Stimulated activated CD4-positive, alpha-beta T cell treated with anti-CD3 and anti-CD28 coated beads, Interleukin-4, amount 100 ng/mL, for 1 hour (primary cell): Measurements from ENCODE around the gene PNMT.

Experiments used
- DNase-seq: peaks from one replicate; pipeline ENCODE4 v3.0.0-alpha.2; 2020

Gene PNMT

DNA sequence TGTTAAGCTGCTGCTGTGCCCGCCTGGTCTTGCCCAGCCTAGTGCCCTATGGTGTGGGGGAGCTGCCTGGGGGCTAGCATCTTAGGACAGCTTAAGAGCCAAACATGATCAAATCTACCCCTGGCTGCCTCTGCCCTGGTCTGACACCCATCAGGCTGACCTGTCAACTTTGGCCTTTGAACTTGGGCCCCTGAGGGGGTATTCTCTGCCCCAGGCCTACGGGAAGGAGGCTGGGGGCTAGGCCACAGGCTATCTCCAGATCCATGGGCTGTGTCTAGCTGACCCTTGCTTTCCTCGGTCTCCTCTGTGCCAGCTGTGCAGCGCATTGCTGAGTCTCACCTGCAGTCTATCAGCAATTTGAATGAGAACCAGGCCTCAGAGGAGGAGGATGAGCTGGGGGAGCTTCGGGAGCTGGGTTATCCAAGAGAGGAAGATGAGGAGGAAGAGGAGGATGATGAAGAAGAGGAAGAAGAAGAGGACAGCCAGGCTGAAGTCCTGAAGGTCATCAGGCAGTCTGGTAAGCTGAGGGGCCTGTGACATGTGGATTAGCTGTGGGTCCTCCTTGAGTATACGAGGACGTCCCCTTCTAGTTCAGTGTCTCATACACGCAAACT, 34.6 kb upstream of the PNMT start:
- DNase-seq: no peak

DNA sequence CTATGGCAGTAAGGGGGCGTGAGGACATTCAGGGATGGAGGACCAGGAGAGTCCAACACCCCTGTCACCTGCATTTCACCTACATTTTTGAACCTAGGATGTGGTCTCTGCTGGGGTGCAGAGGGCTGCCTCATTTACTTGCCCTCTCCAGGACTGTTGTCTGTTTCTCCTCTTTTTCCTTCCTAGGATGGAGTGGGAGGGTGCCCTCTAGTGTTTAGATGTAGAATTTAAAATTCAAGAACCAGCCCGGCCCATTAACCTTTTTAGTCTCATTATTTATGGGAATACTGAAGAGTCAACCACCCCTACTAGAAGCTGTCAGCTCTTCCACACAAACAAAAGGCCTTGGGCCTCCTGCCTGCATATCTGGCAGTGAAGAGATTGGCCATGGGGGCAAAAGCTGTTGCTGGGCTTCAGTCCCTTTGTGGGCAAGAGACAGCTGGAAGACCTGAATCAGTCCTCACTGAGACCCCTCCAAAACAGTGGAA, 33.8 kb upstream of the PNMT start:
- DNase-seq: no peak

DNA sequence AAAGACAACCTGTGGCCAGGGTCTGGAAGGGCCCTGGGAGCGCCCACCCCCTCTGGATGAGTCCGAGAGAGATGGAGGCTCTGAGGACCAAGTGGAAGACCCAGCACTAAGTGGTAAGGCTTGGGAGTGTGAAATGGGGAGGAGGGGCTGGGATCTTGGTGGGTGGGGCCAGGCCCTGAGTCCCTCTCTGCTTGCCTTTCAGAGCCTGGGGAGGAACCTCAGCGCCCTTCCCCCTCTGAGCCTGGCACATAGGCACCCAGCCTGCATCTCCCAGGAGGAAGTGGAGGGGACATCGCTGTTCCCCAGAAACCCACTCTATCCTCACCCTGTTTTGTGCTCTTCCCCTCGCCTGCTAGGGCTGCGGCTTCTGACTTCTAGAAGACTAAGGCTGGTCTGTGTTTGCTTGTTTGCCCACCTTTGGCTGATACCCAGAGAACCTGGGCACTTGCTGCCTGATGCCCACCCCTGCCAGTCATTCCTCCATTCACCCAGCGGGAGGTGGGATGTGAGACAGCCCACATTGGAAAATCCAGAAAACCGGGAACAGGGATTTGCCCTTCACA, 32.6 kb upstream of the PNMT start:
- DNase-seq: no peak

DNA sequence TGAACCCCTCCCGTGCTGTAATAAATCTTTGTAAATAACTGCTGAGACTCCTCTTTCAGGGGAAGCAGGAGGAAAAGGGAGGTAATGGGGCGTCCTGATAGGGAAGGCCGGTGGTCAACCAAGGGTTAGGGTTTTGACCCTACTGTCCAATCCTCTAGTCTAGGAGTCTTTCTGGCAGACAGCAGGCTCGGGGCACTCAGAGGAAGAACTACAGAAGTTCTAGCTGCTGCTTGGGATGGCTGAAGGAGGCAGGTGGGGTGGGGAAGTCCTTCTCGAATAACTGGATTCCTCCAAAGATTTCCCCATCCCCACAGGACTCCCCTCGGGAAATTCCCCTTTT, 31.7 kb upstream of the PNMT start:
- DNase-seq: no peak

DNA sequence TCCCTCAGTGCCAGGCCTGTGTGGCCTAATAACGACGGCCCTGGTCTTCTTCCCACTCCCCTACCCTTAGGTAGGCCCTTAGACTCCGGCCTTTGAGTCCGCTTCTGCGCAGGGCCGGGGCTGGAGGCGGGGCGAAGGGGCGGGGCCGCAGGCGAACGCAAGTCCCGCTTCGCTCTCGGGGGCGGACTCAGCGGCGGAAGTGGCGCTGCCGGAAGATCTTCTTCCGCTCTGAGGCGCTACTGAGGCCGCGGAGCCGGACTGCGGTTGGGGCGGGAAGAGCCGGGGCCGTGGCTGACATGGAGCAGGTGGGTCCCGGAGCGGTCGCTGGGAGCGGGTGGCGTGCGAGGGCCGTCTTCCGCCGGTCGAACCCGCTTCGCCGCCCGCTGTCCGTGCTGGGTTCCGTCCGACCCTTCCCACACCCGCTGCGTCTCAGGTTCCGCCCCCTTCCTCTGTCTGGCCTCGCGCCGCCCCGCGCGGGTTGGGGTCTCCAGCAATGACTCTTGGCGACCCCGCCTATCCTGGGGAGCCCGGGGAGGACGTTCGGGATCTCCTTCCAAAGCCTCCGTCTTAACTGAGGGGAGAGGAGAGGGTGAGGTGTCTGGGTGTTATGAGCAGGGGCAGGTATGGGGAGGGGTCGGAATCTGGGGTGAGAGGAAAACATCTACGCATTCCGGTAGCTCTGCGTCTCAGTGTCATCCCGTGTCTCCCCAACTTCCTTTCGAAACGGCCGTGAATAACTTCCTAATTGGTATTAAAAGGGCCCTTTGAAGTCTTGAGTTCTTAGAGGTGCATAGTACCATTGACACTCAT, 31.1 kb upstream of the PNMT start, which contains the start of gene STARD3:
Gene STARD3 (plus strand): TSS at position 218 of the 810 bp plus-strand sequence. CDS start 16,388 bp downstream, outside the sequence.
- DNase-seq: peak; percentile 94

DNA sequence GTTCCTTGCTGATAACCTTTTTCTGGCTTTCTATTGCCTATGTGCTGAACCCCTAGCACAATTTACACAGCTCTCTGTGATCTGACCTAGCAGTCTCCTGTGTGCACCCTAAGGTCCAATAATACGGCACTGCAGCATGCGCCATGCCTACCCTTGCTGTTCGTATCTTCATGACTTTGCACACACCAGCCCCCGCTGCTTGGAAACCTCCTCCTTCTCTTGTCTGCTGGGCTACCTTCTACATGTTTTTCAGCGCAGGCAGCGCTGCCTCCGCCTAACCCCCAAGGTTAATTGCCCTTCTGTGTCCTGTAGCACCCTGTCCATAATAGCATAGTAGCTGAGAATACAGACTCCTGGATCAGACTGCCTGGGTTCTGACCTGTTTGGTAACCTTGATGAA, 29.9 kb upstream of the PNMT start:
- DNase-seq: no peak

DNA sequence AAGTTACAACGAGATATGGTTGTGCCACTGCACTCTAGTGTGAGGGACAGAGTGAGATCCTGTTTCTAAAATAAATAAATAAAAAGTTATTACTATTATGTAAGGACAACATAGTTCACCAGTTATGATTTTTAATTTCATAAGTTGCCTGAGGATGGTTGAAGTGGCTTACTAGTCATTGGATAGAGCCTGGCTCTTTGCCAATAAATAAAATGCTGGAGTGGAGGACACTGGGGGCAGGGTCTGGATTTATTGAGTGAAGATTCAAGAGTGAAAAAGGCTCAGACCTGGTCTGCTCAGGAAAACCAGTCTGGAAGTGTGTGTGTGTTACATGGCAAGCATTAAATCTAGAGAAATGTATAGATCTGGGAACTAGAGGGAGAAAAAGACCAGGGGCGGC, 29.2 kb upstream of the PNMT start:
- no peak for DNase-seq

DNA sequence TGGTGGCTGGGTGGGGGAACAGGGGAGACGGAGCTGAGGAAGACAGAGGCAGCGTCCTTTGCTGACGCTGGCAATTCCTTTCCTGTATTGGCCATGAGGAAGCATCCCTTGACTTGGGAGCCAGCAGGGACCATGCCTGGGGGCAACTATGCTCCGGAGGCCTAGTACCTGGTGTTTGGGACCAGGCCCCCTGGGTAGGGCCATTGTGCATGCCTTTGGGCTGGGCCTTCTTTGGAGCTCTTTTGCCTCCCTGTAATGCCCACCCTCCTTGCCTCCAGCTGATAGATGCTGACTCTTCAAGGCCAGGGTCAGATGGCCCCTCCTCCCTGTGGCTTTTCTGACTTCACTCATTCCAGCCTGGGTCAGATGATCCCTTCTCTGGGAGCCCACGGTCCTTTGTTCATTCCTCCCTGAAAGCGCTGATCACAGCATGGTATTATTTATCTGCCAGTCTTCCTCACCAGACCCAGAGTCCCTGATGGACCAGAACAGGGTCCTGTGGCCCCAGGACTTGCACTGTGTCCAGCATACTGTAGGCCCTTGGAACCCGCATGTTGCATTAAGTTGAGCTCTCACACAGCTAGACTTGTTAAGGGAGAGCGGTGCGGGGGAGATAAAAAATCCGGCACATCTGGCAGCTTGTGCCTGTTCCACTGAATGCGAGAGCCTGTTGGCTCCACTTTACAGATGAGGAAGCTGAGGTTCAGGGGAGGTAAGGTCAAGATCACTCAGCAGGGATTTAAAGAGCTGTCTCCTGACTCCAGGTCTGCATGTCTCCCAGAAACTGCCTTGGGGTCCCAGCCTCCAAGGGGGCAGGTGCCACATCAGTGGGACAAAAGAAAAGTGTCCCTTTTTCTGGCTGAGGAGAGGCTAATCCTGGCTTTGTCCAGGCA, 28.4 kb upstream of the PNMT start:
- DNase-seq: no peak

DNA sequence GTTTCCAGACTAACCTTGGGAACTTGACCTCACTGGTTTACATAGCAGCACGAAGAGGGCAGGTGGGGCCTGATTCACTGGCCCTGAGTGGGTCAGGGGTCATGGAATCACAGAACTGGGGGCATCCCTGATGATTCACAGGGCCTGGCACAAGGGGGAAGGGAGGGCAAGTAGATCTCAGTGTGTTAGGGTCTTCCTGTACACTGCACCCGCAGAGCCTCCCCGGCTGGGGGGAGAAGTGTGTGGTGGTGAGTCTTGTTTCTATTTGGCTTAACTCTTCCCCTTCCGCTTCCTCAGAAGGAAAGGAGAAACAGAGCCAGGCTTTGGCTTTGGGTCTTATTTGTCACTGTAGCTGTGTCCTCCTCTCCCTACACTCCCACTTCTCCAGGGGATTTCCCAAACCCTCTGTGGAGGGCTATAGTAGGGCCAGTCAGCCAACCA, 27.6 kb upstream of the PNMT start:
- DNase-seq: no peak

DNA sequence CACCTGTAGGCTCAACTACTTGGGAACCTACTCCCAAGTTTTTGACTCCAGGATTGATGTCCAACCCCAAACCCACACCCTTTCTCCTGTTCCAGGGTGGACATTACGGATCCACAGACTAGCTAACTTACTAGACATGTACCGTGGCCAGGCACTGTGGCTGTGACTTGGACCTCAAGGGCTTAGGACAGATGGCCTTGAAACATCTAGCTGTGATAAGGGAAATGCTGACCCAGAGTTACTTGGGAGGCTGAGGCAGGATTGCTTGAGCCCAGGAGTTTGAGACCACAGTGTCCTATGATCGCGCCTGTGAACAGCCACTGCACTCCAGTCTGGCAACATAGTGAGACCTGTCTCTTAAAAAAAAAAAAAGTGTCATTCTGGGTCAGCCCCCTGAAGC, 27.2 kb upstream of the PNMT start:
- no peak for DNase-seq

DNA sequence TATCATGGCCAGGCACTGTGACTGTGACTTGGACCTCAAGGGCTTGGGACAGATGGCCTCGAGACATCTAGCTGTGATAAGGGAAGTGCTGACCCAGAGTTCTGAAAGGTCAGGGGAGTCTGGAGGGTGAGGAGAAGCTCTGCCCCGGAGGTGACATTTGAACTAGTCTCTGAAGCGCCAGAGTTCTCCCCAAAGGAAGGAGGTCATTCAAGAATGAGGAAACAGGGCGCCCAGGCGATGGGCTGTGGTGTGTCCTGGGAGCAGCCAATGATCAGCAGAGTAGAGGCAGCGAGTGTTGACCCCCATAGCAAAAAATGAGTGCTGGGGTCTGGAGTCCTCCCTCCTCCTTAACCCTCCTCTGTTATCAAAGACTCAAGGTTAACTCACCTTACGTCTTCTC, 26.4 kb upstream of the PNMT start:
- DNase-seq: no peak

DNA sequence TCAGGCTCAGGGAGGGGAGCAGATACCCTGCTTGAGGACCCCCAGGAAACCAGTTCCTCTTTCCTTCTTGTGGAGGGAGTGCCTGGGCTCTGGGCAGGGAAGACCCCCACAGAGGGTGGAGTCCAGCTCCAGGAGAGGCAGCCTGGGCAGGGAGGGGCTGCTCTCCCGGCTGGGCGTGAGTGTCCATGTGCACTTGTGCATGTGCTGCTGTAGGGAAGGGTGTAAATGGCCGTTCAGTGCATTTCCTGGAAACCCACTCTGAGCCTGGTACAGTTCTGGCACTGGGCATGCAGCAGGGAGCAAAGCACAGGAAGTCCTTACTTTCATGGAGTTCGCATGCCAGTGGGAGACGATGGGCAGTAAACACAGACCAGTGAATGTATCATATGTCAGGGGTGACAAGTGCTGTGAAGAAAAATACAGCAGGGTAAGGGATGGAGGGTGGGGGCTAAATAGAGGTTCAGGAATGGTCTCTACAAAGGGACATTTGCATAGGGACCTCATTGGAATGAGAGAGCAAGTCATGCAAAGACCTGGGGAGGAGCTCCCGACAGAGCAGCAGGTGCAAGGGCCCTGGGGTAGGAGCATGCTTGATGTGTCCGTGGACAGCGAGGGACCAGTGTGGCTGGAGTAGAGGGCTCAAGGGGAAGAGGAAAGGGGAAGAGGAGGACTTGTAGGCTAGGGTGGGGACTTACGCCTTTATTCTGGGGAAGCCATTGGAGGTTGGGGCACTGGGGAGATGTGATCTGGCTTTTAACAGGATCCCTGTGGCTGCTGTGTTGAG, 25.8 kb upstream of the PNMT start:
- no peak for DNase-seq

DNA sequence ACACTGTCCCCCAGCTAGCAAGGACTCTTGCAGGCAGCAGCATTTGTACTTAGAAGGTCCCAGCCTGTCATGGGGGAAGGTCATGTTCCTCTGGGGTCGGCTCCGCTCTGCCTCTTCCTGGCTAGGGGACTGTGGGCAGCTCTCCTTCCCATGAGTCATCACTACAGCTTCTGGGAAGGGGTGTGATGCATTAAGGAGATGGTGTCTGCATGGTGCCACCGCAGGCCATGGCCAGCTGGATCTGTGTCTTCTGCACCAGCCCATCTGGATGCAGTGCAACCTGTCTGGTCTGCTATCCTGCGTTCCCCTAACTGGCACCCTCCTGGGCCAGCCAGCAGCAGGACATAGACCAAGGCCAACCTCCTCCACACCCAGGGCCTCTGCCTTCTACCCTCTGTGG, 25.0 kb upstream of the PNMT start:
- DNase-seq: no peak

DNA sequence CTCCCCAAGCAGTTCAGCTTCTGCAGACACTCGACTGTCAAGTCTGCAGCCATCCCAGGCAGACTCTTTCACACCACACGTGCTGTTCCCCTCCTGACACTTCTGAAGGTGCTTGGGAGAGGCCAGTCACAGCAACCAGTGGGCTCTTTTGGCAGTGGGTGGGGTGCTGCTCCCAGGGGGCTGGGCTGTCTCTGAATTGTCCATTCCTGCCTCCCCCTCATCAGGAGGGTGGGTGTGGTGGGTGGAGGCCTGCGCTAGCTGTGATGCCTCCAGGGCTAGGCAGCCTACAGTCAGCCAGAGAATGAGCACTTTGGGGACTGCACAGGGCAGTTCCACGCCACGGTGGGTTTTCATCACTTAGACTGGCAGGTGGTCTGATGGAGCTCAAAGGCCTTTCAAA, 21.0 kb upstream of the PNMT start:
- no peak for DNase-seq

DNA sequence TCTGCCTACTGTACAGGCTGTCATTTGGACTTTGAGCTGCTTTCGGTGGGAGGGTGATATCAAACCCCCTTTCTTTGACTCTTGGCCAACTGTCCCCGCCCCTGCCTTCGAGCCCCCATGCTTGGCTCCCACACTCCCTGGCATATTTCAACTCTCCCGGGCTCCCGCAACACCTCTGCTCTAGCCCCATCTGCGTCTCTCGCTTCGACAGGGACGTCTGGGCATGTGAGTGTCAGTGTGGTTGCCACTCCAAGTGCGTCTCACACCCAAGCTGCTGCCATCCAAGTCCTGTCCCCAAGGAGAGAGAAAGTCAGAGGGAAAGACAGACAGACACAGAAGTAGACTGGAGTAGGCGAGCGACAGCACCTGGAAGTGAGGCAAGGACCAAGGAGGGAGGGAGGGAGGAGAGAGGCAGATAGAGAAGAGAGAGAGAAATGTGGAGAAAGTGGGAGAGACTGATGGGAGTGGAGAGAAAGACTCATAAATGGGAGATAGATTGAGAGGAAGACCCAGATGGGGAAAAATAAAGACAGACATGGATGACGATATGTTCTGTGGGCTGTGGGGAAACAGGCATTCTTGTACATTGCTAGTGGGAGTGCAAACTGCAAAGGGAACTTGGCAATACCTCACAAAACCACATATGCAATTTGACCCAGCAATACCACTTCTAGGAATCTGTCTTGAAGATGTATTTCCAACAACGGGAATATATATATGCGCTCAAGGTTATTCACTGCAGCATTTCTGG, 19.5 kb upstream of the PNMT start:
- no peak for DNase-seq

DNA sequence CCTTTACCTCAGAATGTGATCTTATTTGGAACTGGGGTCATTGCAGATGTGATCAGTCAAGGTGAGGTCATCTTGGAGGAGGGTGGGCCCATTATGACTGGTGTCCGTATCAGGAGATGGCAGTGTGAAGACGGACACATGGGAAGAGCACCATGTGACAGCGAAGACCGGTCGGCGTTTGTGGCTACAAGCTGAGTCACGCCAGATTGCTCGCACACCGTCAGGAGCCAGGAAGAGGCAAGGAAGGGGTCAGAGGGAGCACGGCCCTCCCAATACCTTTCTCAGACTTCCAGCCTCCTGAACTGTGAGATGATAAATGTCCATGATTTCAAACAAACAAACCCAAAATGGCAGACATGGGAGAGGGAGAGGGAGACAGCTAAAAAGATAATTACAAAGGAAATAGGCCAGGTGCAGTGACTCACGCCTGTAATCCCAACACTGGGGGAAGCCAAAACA, 18.1 kb upstream of the PNMT start:
- DNase-seq: no peak

DNA sequence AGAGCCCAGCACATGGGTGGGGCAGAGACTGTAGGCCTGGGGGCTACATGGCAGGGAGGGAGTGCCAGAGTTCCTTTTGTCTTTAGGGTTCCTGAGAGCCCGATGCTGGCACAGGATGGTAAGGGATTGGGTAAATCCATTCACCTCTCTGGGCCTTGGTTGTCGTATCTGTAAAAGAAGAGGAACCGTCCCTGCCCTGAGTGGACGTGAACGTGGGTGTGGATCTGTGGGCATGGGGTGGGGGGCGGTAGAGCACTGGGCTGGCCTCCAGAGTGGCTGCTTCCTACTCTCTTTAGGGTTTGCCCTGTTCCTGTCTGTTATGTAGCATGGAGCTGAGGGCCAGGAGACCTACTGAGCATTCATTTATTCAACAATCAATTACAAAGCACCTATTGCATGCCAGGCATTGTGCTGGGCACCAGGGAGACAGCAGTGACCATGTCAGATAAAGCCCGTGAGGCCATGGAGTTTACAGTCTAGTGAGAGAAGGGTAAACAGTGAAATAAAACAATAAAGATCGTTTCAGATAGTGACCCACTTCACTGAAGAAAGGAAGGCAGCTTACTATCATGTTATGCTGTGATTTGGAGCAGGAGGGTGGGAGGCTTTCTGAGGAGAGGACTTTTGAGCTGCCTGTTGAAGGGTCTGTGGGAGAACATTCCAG, 16.2 kb upstream of the PNMT start:
- DNase-seq: no peak

DNA sequence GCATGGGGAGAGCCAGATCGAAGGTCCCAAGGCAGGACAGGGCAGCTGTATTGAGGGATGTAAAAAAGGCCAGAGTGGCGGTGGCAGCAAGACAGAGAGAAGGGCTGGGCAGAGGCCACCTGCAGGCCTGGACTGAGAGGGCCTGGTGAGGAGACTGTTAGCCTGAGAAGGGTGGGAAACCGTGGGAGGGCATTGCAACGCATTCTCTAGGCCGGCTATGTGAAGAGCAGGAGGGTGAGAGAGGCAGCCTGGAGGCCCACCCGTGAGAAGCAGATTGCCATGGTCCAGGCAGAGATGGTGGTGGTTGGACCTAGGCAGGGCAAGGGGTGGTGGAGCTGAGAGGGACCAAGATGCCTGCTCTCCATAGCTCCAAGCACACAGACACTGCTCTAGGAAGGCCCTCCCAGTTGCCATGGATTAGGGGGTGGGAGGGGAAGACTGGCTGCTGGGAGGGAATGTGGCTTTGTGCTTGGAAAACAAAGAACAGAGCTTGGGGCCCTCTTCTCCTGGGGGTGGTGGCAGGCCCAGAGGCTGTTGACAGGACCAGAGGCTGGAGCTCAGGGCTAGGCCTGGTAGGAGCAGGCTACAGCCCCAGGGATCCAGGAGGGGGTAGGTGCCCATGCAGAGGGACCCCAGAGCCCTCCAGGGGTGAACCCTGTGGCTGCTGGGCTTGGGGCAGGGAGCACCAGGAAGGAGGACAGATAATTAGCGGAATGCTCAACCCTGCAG, 15.5 kb upstream of the PNMT start:
- no peak for DNase-seq

DNA sequence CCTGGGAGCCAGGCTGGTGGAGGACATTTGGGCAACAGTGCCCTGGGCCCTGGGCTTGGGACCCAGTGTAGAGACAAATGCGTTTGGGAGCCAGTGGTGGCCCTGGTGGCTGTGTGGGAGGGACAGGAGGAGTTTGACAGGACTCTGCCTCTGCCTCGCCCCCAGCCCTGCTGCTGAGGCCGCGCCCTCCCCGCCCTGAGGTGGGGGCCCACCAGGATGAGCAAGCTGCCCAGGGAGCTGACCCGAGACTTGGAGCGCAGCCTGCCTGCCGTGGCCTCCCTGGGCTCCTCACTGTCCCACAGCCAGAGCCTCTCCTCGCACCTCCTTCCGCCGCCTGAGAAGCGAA, 15.0 kb upstream of the PNMT start:
- DNase-seq: no peak

DNA sequence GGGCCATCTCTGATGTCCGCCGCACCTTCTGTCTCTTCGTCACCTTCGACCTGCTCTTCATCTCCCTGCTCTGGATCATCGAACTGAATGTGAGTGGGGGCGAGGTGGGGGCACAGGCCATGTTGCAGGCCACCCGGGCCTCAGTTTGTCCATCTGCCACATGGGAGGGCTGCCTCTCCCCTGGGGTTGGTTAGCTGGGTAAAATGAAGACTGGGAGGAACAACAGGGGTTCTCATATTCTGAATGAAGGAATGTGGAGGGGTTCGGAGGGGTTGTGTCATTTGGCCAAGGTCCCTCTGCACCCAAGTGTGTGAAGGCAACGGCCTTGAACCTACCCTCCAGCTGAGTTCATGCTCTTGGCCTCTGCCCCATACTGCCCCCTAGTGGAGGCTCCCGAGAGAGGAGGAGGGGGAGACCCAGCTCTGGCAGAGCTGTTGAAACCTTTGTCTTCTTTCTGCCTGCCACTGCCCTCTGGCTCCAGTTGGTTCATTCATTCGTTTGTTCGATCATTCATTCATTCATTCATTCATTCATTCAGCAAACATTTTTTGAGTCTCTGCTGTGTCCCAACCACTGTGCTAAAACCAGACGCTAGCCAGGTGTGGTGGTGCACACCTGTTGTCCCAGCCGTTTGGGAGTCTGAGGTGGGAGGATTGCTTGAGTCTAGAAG, 14.5 kb upstream of the PNMT start:
- peak; percentile 80 for DNase-seq
